Panc1 (cell line): ENCODE results near the gene RNU1-1.
"Not testable (repeated sequence)": the region's sequence is repeated elsewhere in the genome, so short reads cannot be mapped to it uniquely, and the experiment has no call there.

Experiments used
- POLR2AphosphoS5 ChIP-seq: IDR thresholded peaks from 2 replicates; pipeline ENCODE4 v1.6.1; 2012; ENCODE audit warnings: mild to moderate bottlenecking, low read depth, low read length, moderate library complexity
- SIN3A ChIP-seq: IDR thresholded peaks from 2 replicates; pipeline ENCODE4 v1.6.1; 2012; ENCODE audit warnings: low read depth, mild to moderate bottlenecking, low read length, moderate library complexity, borderline replicate concordance; ENCODE audit not compliant: insufficient read depth
- TCF7L2 ChIP-seq: IDR thresholded peaks from 2 replicates; pipeline ENCODE4 v1.6.1; 2011; ENCODE audit warnings: mild to moderate bottlenecking, low read depth, low read length, inconsistent platforms
- TF ChIP-seq, protein P1 (sequence below): fragments of 450-650 bp; IDR thresholded peaks from 2 replicates; pipeline ENCODE4 v1.5.1; 2017; ENCODE audit warnings: mild to moderate bottlenecking
- TF ChIP-seq, protein P2 (sequence below), 2 experiments: IDR thresholded peaks; 2 replicates each; pipeline ENCODE4 v1.6.1; 2011 to 2012; ENCODE audit warnings: low read depth in 2 of 2, control low read depth in 1 of 2, low read length in 1 of 2, mild to moderate bottlenecking in 1 of 2, moderate library complexity in 1 of 2; ENCODE audit not compliant: insufficient read depth in 1 of 2

DNA sequence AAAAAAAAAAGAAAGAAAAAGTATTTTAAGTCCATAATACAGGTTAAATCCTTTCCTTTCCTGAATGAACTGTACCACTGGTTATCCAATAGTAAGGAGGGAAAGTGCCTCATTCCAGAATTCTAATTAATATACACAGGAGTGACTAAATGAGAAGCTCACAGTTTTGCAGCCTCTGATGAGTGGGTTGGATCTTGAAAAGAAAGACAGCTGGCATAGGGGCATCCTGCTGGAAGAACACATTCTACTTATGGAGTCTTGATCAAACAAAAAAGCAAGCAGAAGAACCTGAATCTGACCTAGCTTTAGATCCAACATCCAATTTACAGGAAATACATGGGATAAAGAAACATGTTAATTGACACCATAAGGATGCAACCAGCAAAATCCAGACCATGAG, 27.1 kb downstream of the RNU1-1 start:
- TF ChIP-seq, protein P1, sequence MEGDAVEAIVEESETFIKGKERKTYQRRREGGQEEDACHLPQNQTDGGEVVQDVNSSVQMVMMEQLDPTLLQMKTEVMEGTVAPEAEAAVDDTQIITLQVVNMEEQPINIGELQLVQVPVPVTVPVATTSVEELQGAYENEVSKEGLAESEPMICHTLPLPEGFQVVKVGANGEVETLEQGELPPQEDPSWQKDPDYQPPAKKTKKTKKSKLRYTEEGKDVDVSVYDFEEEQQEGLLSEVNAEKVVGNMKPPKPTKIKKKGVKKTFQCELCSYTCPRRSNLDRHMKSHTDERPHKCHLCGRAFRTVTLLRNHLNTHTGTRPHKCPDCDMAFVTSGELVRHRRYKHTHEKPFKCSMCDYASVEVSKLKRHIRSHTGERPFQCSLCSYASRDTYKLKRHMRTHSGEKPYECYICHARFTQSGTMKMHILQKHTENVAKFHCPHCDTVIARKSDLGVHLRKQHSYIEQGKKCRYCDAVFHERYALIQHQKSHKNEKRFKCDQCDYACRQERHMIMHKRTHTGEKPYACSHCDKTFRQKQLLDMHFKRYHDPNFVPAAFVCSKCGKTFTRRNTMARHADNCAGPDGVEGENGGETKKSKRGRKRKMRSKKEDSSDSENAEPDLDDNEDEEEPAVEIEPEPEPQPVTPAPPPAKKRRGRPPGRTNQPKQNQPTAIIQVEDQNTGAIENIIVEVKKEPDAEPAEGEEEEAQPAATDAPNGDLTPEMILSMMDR = not testable (repeated sequence)
- not testable (repeated sequence) for TF ChIP-seq POLR2AphosphoS5, TCF7L2, SIN3A
- TF ChIP-seq, protein P2, sequence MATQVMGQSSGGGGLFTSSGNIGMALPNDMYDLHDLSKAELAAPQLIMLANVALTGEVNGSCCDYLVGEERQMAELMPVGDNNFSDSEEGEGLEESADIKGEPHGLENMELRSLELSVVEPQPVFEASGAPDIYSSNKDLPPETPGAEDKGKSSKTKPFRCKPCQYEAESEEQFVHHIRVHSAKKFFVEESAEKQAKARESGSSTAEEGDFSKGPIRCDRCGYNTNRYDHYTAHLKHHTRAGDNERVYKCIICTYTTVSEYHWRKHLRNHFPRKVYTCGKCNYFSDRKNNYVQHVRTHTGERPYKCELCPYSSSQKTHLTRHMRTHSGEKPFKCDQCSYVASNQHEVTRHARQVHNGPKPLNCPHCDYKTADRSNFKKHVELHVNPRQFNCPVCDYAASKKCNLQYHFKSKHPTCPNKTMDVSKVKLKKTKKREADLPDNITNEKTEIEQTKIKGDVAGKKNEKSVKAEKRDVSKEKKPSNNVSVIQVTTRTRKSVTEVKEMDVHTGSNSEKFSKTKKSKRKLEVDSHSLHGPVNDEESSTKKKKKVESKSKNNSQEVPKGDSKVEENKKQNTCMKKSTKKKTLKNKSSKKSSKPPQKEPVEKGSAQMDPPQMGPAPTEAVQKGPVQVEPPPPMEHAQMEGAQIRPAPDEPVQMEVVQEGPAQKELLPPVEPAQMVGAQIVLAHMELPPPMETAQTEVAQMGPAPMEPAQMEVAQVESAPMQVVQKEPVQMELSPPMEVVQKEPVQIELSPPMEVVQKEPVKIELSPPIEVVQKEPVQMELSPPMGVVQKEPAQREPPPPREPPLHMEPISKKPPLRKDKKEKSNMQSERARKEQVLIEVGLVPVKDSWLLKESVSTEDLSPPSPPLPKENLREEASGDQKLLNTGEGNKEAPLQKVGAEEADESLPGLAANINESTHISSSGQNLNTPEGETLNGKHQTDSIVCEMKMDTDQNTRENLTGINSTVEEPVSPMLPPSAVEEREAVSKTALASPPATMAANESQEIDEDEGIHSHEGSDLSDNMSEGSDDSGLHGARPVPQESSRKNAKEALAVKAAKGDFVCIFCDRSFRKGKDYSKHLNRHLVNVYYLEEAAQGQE (IDR thresholded peaks at IDR 0.05; ENCODE audit: insufficient read depth in 1 of 2, low read depth in 2 of 2, low read length in 1 of 2) = not testable (repeated sequence)
